ENCODE results near the gene GRAMD1A.

DNA sequence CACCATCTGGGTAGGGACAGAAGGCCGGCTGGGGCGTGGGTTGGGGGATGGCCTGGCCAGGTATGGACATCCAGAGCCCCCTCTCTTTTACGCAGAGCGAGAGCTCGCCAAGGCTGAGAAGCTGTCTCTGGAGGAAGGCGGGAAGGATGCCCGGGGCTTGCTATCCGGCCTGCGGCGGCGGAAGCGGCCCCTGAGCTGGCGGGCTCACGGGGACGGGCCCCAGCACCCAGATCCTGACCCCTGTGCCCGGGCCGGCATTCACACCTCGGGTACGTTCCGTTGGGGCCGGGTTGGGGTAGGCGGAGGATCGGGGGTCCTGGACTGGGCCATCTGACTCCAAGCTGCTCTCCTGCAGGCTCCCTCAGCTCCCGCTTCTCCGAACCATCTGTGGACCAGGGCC, 21.5 kb downstream of the GRAMD1A start:
- TF ChIP-seq, protein P1, sequence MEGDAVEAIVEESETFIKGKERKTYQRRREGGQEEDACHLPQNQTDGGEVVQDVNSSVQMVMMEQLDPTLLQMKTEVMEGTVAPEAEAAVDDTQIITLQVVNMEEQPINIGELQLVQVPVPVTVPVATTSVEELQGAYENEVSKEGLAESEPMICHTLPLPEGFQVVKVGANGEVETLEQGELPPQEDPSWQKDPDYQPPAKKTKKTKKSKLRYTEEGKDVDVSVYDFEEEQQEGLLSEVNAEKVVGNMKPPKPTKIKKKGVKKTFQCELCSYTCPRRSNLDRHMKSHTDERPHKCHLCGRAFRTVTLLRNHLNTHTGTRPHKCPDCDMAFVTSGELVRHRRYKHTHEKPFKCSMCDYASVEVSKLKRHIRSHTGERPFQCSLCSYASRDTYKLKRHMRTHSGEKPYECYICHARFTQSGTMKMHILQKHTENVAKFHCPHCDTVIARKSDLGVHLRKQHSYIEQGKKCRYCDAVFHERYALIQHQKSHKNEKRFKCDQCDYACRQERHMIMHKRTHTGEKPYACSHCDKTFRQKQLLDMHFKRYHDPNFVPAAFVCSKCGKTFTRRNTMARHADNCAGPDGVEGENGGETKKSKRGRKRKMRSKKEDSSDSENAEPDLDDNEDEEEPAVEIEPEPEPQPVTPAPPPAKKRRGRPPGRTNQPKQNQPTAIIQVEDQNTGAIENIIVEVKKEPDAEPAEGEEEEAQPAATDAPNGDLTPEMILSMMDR (conservative IDR thresholded peaks at IDR 0.05) = no peak
- no peak for TF ChIP-seq EZH2 (IDR thresholded peaks at IDR 0.05; ENCODE audit: low read depth)

All from PC-9 (cell line).